Thyroid gland (tissue), 4 donors: ENCODE data around the gene HCST.

ENCODE experiments used
- POLR2A ChIP-seq, 2 donors: fragments of 450-650 bp; IDR thresholded peaks; one replicate each; pipeline ENCODE4 v1.6.1; 2017; ENCODE audit warnings: antibody characterized with exemption in 2 of 2, mild to moderate bottlenecking in 2 of 2, moderate library complexity in 1 of 2
- TF ChIP-seq, protein P1 (sequence below), 6 experiments: fragments of 200-600 bp in 3 of 6; fragments of 450-650 bp in 3 of 6; sonication (generic) in 3 of 6; IDR thresholded peaks; one replicate each; pipeline ENCODE4 v1.5.1; 2016 to 2019; ENCODE audit warnings: antibody characterized with exemption in 6 of 6, mild to moderate bottlenecking in 2 of 6, inconsistent platforms in 1 of 6, moderate library complexity in 1 of 6

DNA sequence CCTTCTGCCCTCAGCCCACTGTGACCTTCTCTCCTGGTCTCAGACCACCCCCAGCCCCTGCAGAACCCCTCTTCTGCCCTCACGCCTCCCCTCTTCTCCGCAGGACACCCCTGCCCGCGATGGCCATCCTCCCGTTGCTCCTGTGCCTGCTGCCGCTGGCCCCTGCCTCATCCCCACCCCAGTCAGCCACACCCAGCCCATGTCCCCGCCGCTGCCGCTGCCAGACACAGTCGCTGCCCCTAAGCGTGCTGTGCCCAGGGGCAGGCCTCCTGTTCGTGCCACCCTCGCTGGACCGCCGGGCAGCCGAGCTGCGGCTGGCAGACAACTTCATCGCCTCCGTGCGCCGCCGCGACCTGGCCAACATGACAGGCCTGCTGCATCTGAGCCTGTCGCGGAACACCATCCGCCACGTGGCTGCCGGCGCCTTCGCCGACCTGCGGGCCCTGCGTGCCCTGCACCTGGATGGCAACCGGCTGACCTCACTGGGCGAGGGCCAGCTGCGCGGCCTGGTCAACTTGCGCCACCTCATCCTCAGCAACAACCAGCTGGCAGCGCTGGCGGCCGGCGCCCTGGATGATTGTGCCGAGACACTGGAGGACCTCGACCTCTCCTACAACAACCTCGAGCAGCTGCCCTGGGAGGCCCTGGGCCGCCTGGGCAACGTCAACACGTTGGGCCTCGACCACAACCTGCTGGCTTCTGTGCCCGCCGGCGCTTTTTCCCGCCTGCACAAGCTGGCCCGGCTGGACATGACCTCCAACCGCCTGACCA lies 37.2 kb downstream of the HCST start:
- TF ChIP-seq, protein P1, sequence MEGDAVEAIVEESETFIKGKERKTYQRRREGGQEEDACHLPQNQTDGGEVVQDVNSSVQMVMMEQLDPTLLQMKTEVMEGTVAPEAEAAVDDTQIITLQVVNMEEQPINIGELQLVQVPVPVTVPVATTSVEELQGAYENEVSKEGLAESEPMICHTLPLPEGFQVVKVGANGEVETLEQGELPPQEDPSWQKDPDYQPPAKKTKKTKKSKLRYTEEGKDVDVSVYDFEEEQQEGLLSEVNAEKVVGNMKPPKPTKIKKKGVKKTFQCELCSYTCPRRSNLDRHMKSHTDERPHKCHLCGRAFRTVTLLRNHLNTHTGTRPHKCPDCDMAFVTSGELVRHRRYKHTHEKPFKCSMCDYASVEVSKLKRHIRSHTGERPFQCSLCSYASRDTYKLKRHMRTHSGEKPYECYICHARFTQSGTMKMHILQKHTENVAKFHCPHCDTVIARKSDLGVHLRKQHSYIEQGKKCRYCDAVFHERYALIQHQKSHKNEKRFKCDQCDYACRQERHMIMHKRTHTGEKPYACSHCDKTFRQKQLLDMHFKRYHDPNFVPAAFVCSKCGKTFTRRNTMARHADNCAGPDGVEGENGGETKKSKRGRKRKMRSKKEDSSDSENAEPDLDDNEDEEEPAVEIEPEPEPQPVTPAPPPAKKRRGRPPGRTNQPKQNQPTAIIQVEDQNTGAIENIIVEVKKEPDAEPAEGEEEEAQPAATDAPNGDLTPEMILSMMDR (IDR thresholded peaks at IDR 0.05), result no peak
- TF ChIP-seq POLR2A (IDR thresholded peaks at IDR 0.05), result no peak
